Measurements from ENCODE around the gene CASZ1.

- TF ChIP-seq POLR2A (IDR thresholded peaks at IDR 0.05) (no peak), CTCF (IDR thresholded peaks at IDR 0.05 in 8 of 11, conservative IDR thresholded peaks at IDR 0.05 in 3 of 11) (peak in 1 of 11 experiments; percentile 19)
Observed at GRCh38 chr1:10755970-10756521, 40.4 kb downstream of the CASZ1 start.

Measured in spleen (tissue), 7 donors.